ENCODE results near the gene NTMT1. TPM values are rescaled to one million over a fixed set of nuclear protein-coding genes. Genes with fewer than 3 reads are reported as not detected.
"Not testable (repeated sequence)": the region's sequence is repeated elsewhere in the genome, so short reads cannot be mapped to it uniquely, and the experiment has no call there.

NTMT1 gene
- total RNA-seq, 1 donor from 2014 or later: 25.6 TPM

- Histone ChIP-seq H3K4me3 (no peak overlapping the region), H3K9me3 (no peaks in the 10 kb centered on the region), H3K27me3 (no peaks in the 10 kb centered on the region), H3K36me3 (no peaks in the 10 kb centered on the region), H3K4me1 (no peaks in the 10 kb centered on the region), H3K27ac (no peak overlapping the region)
- DNase-seq (no peak), ATAC-seq (no peak)
- TF ChIP-seq, protein P1, sequence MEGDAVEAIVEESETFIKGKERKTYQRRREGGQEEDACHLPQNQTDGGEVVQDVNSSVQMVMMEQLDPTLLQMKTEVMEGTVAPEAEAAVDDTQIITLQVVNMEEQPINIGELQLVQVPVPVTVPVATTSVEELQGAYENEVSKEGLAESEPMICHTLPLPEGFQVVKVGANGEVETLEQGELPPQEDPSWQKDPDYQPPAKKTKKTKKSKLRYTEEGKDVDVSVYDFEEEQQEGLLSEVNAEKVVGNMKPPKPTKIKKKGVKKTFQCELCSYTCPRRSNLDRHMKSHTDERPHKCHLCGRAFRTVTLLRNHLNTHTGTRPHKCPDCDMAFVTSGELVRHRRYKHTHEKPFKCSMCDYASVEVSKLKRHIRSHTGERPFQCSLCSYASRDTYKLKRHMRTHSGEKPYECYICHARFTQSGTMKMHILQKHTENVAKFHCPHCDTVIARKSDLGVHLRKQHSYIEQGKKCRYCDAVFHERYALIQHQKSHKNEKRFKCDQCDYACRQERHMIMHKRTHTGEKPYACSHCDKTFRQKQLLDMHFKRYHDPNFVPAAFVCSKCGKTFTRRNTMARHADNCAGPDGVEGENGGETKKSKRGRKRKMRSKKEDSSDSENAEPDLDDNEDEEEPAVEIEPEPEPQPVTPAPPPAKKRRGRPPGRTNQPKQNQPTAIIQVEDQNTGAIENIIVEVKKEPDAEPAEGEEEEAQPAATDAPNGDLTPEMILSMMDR (IDR thresholded peaks at IDR 0.05): no peak
- intact Hi-C loops (cut with DNase I): no loop called here
Observed at GRCh38 chr9:129586245-129586644, 39.7 kb upstream of the NTMT1 start.

GRCh38 chr9:129586685-129587084 lies 39.3 kb upstream of the NTMT1 start:
- Histone ChIP-seq H3K4me3 (no peak overlapping the region), H3K4me1 (no peaks in the 10 kb centered on the region), H3K27me3 (no peaks in the 10 kb centered on the region), H3K27ac (no peak overlapping the region), H3K9me3 (no peaks in the 10 kb centered on the region), H3K36me3 (no peaks in the 10 kb centered on the region)
- intact Hi-C loops (cut with DNase I): no loop called here
- ATAC-seq (no peak), DNase-seq (no peak)
- TF ChIP-seq, protein P1 (IDR thresholded peaks at IDR 0.05): no peak

DNA sequence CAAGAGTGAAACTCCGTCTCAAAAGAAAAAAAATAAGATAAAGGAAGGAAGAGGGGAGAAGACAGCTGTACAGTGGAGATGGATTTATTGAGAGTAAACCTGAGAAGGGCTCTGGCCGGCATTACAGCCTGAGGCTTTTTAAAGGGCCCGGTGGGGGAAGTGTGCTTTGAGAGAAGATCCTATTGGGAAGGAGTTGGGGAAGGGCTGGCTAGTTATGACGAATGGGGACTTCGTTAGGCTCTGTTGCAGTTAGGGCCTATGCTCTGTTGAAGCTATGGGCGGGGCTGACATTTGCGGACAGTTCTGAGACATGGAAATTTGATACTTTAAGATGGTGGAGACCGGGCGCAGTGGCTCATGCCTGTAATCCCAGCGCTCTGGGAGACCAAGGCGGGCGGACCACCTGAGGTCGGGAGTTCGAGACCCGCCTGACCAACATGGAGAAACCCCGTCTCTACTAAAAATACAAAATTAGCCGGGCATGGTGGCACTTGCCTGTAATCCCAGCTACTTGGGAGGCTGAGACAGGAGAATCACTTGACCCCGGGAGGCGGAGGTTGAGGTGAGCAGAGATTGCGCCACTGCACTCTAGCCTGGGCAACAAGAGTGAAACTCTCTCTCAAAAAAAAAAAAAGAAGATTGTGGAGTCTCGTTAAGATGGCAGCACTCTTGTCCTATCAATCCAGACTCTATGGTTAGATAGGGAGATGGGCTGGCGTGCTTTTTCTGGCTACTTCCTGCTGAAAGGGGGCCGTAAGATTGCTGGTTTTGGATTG lies 38.3 kb upstream of the NTMT1 start:
- intact Hi-C loops (cut with DNase I): no loop called here
- no peaks in the 10 kb centered on the region for H3K27me3 ChIP-seq
- H3K9me3 ChIP-seq: no peaks in the 10 kb centered on the region
- H3K36me3 ChIP-seq: no peaks in the 10 kb centered on the region
- TF ChIP-seq, protein P1 (IDR thresholded peaks at IDR 0.05): no peak
- ATAC-seq (no peak), DNase-seq (no peak)
- H3K27ac ChIP-seq: no peak overlapping the region
- H3K4me1 ChIP-seq: no peaks in the 10 kb centered on the region
- no peak overlapping the region for H3K4me3 ChIP-seq

DNA sequence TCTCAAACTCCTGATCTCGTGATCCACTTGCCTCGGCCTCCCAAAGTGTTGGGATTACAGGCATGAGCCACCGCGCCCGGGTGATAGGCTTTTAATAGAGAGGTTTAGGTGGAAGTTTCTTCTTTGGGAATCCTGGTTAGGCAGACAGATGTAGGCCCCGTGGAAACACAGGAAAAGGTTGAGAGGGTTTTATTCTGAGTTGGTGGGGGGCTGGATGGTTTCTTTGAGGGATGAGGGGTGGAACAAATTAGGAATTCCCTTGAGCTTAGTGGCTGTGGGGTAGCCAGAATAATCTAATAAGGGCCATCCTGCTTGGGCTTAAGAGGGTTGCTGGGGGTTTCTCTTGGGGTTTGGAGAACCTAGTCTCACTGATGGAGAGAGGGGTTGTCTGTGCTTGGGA lies 35.5 kb upstream of the NTMT1 start:
- Histone ChIP-seq H3K4me1 (peaks cover 5% of the 10 kb centered on the region), H3K4me3 (no peak overlapping the region), H3K27me3 (no peaks in the 10 kb centered on the region), H3K27ac (no peak overlapping the region), H3K36me3 (no peaks in the 10 kb centered on the region), H3K9me3 (no peaks in the 10 kb centered on the region)
- DNase-seq (no peak), ATAC-seq (no peak)
- TF ChIP-seq, protein P1 (IDR thresholded peaks at IDR 0.05): no peak
- intact Hi-C loops (cut with DNase I): no loop called here

GRCh38 chr9:129591916-129592315 lies 34.0 kb upstream of the NTMT1 start:
- no peaks in the 10 kb centered on the region for H3K9me3 ChIP-seq
- ATAC-seq (no peak), DNase-seq (no peak)
- H3K36me3 ChIP-seq: no peaks in the 10 kb centered on the region
- intact Hi-C loops (cut with DNase I): no loop called here
- H3K27me3 ChIP-seq: no peaks in the 10 kb centered on the region
- peaks cover 20% of the 10 kb centered on the region for H3K4me1 ChIP-seq
- no peak overlapping the region for H3K27ac ChIP-seq
- TF ChIP-seq, protein P1 (IDR thresholded peaks at IDR 0.05): no peak
- no peak overlapping the region for H3K4me3 ChIP-seq

DNA sequence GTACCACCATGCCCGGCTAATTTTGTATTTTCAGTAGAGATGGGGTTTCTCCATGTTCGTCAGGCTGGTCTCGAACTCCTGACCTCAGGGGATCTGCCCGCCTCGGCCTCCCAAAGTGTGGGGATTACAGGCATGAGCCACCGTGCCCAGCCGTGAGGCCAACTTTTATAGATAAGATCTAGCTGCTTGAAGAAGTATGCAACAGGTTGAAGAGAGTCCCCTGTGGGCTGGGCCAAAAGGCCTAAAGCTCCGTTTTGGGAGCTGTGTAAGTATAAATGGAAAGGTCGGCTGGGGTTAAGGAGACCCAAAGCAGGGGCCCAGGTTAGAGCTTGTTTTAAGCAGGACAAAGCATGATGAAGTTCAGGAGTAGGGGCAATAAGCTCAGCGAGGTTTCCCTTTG lies 33.2 kb upstream of the NTMT1 start:
- H3K4me3 ChIP-seq; H3K9me3 ChIP-seq; H3K27ac ChIP-seq; ATAC-seq; DNase-seq; H3K36me3 ChIP-seq; H3K27me3 ChIP-seq; intact Hi-C loops (cut with DNase I): not testable (repeated sequence)
- peaks cover 28% of the 10 kb centered on the region for H3K4me1 ChIP-seq

Data from upper lobe of right lung (tissue), 1 donor.